HG03460 (cell line): Measurements from ENCODE around the gene LAMTOR5.
"Not testable (repeated sequence)": the region's sequence is repeated elsewhere in the genome, so short reads cannot be mapped to it uniquely, and the experiment has no call there.

ENCODE experiments used
- ATAC-seq: cut with Tn5 transposase; IDR thresholded peaks from one replicate; pipeline ENCODE4 v1.9.1; 2021; ENCODE audit not compliant: unreplicated experiment

LAMTOR5 gene

DNA sequence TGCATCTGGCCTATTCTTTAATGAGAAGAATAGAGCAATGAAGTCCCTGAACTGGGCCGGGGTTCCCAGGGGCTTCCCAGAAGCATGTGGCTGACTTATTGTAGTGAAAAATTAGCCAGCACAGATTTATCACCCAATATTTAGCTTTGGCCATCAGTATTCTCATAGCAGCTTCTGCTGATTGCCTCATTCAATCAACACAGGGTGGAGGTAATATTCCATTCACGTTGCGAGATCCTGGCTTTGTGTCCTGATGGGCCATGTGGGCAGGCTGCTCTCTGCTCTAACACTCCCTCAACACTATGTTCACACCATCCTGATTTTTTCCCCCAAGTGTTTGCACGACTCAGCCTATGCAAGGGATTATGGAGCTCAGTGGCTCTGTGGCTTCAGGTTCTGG lies 21.5 kb upstream of the LAMTOR5 start:
- no peak for ATAC-seq

DNA sequence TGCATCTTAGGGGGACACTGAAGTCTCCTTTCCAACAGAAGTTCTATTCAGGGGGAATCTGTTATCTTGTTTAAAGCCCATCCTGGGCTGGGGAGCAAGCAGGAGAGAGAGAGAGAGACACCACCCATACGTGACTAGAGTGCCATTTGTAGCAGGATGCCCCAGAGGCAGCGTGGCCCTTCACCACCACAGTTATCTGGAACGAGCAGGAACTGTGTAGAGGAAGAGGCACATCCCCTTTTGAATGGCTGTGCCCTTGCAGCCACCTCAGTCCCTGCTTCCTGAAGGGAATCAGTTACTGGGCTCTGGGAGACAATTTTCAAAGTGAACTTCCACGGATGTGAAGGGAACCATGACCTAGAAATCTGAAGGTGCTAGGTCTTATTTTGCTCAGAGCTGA lies 19.4 kb upstream of the LAMTOR5 start:
- ATAC-seq: no peak

DNA sequence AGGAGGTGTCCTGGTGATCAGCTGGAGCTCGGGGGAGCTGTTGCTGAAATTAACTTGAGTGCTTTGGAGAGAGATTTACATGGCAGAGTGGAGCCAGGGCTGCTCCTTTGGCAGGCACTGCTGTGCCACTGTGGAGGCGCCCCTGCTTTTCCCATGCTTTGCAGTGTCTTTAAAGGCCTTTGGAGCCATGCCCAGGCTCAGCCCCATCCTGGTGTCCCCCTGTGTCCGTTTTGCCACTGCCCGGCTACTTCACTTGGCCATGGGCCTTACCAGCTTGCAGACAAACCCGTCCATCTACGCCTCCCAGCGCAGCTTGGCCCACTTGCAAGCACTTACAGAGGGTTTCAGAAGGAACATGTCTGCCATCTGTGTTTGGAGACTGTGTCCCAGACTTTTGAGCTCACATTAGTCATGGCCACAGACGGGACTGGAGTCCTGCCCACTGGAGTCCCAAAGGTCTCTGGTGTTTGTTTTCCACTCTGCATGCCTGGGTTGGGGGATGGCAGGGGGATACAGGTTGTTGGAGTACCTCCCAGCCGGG lies 18.2 kb upstream of the LAMTOR5 start:
- ATAC-seq: no peak

DNA sequence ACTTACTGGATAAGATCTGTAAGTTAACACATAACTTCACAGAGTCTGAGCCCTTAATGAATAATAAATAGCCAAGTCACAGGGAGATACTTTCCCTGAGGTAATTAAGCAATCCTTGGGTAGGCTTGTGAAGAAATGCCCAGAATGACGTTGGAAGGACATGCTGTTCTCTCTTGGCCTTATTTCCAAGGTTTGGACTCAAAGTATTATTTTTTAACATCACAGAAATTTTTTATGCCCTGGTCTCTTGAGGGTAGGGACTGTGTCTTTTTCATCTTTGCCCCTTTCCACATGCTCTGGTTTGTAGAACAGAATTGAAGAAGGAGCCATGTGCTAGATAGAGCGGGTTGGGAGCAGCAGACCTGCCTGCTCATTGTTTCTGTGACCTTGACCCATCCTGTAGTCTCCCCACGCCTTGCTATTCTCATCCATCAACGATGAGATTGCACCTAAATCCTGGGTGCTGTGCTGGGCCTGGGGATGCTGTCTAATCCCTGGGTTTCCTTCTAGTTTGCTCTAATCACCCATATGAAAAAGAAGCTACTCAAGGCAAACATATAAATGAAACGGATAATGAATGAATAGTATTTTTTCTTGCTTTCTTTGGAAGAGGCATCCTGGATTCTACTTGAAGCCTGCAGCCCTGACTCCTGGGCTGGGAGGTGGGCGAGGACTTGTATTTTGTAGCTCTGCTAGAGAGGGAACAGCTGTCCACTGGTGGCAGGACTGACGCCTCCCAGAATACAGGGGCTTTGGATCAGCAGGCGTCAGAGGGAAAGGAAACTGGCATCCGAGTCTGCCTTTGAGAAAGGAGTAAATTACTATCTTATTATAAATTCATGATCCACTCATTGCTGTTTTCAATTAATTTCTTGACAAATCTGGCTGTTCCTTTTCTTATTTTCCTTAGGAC lies 17.5 kb upstream of the LAMTOR5 start:
- no peak for ATAC-seq

GRCh38 chr1:110420874-110421793 lies 13.6 kb upstream of the LAMTOR5 start:
- ATAC-seq: no peak

GRCh38 chr1:110420023-110420662 lies 12.6 kb upstream of the LAMTOR5 start:
- ATAC-seq: no peak

GRCh38 chr1:110418729-110419128 lies 11.2 kb upstream of the LAMTOR5 start:
- ATAC-seq: no peak

DNA sequence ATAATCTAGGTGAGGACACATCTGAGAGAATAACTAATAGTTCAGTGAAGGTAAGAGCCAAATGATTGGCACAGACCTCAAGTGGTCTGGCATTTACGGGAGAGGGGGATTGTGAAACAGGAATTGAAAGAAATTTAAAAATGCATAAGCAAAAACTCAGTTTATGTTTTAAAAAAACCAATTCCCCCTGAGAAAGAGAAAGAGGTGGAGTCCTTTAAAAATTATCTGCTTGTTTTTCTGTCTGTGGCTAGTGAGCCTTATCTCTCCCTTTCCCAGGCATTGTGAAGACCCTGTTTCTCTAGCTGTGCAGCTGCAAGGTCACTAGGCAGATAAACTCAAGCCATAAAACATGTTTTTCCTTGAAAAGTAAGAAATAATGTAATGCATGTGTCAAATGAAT lies 5.6 kb upstream of the LAMTOR5 start:
- not testable (repeated sequence) for ATAC-seq

GRCh38 chr1:110412576-110412975 lies 5.1 kb upstream of the LAMTOR5 start:
- no peak for ATAC-seq

DNA sequence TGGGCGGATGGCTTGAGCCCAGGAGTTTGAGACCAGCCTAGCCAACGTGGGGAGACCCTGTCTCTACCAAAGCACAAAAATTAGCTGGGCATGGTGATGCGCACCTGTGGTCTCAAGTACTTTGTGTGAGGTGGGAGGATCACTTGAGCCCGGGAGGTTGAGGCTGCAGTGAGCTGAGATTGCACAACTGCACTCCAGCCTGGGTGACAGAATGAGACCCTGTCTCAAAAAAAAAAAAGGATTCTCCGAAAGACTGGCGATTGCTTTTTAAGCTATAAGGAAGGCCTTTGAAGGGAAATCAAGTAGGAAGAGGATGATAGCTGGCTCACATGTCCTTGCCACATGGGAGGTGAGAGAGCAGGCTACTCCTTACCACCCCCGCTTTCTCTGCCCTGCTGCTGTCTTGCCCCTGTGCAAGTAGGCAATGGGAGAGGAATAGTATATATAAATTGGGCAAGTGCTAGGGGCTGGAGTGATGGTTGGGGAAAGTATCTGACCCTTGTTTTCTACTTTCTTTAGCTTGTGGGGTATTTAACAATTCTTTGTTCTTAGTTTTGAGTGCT lies 3.8 kb upstream of the LAMTOR5 start:
- no peak for ATAC-seq

GRCh38 chr1:110409316-110409715 lies 1.8 kb upstream of the LAMTOR5 start:
- no peak for ATAC-seq

DNA sequence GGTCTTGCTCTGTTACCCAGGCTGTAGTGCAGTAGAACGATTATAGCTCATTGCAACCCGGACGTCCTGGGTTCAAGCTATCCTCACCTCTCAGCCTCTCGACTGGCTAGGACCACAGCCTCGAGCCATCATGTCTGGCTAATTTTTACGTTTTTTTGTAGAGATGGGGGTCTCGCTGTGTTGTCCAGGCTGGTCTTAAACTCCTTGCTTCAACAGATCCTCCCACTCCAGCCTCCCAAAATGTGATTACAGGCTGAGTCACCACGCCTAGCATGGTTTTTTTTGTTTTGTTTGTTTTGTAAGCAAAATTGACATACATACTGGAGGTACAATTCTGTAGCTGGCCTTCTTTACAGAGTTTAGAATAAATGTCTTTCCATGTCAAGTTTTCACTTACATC lies 994 bp upstream of the LAMTOR5 start:
- ATAC-seq: no peak

DNA sequence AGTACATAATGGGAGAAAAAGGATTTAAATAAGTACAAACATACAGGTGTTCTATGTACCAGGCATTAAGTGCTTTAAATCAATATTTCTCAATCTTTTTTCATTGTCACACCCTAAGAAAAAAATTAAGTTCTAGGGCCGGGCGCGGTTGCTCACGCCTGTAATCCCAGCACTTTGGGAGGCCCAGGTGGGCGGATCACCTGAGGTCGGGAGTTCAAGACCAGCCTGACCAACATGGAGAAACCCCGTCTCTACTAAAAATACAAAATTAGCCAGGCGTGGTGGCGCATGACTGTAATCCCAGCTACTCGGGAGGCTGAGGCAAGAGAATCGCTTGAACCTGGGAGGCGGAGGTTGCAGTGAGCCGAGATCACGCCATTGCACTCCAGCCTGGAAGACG lies 1.1 kb downstream of the LAMTOR5 start:
- ATAC-seq: not testable (repeated sequence)

GRCh38 chr1:110404401-110404800 lies 3.1 kb downstream of the LAMTOR5 start:
- no peak for ATAC-seq

GRCh38 chr1:110403805-110404204 lies 3.7 kb downstream of the LAMTOR5 start:
- no peak for ATAC-seq

GRCh38 chr1:110396259-110396958 lies 11.1 kb downstream of the LAMTOR5 start:
- ATAC-seq: not testable (repeated sequence)

GRCh38 chr1:110394493-110394820 lies 13.0 kb downstream of the LAMTOR5 start:
- ATAC-seq: no peak

GRCh38 chr1:110393691-110394492 lies 13.6 kb downstream of the LAMTOR5 start:
- no peak for ATAC-seq

- no peak for ATAC-seq
Observed at GRCh38 chr1:110393286-110393685, 14.2 kb downstream of the LAMTOR5 start.
